ENCODE results near the gene NHLH2.

DNA sequence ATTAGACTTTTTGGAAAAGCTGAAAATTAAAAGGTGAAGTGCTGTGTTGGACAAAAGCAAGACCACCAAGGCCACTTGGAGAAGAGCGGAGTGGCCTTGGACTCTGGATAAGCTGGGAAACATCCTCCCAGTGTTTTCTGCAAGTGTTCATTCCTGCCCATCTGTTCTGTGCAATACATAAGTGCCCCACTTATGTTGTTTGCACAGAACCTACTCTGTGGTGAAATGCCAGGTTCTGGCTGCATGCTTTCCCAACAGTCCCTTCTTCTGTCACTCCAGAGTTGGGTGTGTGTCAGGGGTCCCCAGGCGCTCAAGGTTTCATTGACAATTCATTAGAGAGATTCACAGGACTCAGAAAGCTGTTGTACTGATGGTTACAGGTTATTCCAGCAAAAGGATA lies 30.3 kb downstream of the NHLH2 start:
- TF ChIP-seq, protein P1, sequence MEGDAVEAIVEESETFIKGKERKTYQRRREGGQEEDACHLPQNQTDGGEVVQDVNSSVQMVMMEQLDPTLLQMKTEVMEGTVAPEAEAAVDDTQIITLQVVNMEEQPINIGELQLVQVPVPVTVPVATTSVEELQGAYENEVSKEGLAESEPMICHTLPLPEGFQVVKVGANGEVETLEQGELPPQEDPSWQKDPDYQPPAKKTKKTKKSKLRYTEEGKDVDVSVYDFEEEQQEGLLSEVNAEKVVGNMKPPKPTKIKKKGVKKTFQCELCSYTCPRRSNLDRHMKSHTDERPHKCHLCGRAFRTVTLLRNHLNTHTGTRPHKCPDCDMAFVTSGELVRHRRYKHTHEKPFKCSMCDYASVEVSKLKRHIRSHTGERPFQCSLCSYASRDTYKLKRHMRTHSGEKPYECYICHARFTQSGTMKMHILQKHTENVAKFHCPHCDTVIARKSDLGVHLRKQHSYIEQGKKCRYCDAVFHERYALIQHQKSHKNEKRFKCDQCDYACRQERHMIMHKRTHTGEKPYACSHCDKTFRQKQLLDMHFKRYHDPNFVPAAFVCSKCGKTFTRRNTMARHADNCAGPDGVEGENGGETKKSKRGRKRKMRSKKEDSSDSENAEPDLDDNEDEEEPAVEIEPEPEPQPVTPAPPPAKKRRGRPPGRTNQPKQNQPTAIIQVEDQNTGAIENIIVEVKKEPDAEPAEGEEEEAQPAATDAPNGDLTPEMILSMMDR (IDR thresholded peaks at IDR 0.05; ENCODE audit: insufficient read depth, low read length, poor library complexity, severe bottlenecking), result no peak
- TF ChIP-seq EZH2phosphoT487 (conservative IDR thresholded peaks at IDR 0.05; ENCODE audit: low read length), result no peak

Measured in SU-DHL-6 (cell line).